A673 (cell line): ENCODE measurements around the gene ANKRD9.

Source experiments
- EZH2 ChIP-seq: fragments of 200-600 bp; sonication (generic); IDR thresholded peaks from 2 replicates; pipeline ENCODE4 v1.6.1; 2017; ENCODE audit warnings: borderline replicate concordance, low read depth, mild to moderate bottlenecking, mixed read lengths, antibody characterized with exemption, low read length; ENCODE audit not compliant: poor library complexity, severe bottlenecking
- TF ChIP-seq, protein P1 (sequence below): fragments of 300-800, 200-600 bp; sonication (generic); conservative IDR thresholded peaks from 2 replicates; pipeline ENCODE4 v1.5.1; 2017; ENCODE audit warnings: low read depth, mild to moderate bottlenecking, antibody characterized with exemption, low read length, moderate library complexity, mixed read lengths

DNA sequence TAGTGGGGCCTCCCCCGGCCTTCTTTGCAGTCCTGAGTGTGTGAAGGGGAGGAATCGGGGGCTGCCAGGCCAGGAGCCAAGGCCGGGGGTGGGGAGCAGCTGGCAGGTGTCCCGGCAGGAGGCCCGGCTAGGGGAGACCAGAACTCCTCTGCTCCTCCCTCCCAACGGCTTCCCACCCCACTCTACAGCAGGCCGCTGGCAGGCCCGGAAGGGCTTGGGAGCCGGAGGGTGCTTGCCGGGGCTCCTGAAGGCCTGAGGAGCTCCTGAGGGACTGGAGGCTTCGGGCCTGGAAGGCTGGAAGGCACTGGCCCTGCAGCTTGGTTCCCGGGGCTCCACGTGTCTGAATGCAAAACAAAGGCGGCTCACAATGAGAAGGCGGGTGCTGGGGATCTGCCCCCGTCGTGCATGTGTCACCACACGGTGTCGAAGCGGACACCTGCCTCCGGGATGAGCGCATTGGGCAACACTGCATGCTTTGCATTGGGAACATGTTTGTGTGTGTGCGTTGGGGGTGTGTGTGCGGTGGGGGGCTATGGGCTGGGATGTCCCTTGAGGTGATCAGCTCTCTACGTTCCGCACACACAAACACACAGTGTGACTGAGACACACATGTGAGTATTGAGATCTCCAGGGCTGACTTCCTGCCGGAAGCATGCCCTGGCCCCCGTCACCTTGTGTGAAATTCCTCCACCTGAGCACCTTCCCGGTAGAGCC, 30.9 kb upstream of the ANKRD9 start:
- TF ChIP-seq, protein P1, sequence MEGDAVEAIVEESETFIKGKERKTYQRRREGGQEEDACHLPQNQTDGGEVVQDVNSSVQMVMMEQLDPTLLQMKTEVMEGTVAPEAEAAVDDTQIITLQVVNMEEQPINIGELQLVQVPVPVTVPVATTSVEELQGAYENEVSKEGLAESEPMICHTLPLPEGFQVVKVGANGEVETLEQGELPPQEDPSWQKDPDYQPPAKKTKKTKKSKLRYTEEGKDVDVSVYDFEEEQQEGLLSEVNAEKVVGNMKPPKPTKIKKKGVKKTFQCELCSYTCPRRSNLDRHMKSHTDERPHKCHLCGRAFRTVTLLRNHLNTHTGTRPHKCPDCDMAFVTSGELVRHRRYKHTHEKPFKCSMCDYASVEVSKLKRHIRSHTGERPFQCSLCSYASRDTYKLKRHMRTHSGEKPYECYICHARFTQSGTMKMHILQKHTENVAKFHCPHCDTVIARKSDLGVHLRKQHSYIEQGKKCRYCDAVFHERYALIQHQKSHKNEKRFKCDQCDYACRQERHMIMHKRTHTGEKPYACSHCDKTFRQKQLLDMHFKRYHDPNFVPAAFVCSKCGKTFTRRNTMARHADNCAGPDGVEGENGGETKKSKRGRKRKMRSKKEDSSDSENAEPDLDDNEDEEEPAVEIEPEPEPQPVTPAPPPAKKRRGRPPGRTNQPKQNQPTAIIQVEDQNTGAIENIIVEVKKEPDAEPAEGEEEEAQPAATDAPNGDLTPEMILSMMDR = no peak
- no peak for TF ChIP-seq EZH2
